C4-2B (cell line): Measurements from ENCODE around the gene BRD3.

Experiments used
- CTCF ChIP-seq: fragments of 450-650 bp; conservative IDR thresholded peaks from 2 replicates; pipeline ENCODE4 v1.5.1; 2017; ENCODE audit warnings: mild to moderate bottlenecking
- ZFX ChIP-seq: fragments of 450-650 bp; IDR thresholded peaks from 2 replicates; pipeline ENCODE4 v1.6.1; 2017

GRCh38 chr9:134040781-134041648 lies 26.8 kb downstream of the BRD3 start:
- TF ChIP-seq CTCF: no peak
- no peak for TF ChIP-seq ZFX
